ENCODE results near the gene PCGF6. TPM values are rescaled to one million over a fixed set of nuclear protein-coding genes. Genes with fewer than 3 reads are reported as not detected.
A peak's percentile ranks its signal among the peaks of the same experiment; 100 is the strongest.

Gene PCGF6, protein sequence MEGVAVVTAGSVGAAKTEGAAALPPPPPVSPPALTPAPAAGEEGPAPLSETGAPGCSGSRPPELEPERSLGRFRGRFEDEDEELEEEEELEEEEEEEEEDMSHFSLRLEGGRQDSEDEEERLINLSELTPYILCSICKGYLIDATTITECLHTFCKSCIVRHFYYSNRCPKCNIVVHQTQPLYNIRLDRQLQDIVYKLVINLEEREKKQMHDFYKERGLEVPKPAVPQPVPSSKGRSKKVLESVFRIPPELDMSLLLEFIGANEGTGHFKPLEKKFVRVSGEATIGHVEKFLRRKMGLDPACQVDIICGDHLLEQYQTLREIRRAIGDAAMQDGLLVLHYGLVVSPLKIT
- total RNA-seq (10 to 100 TPM in 3 of 7 donors, 1 to 10 TPM in 4; 7.1 to 11.3 (median 9.2) TPM), polyA plus RNA-seq (1 to 10 TPM; 6.0 to 7.2 (median 6.8) TPM)
- long read RNA-seq, donor 1, partial matches to known transcripts, result 0 of 4 reads
- long read RNA-seq, donor 1, other reads (novel, unspliced or antisense), result 0 of 4 reads
- long read RNA-seq, donor 2, partial matches to known transcripts, result 0 of 4 reads
- long read RNA-seq, donor 2, other reads (novel, unspliced or antisense), result 0 of 4 reads

- peak; percentile 91 for DNase-seq
- intact Hi-C loops (cut with DNase I; ENCODE audit: low total_unique reads), result no loop called here
- Histone ChIP-seq H3K4me1 (peaks cover 5 to 34% (median 24%) of the 10 kb centered on the region in 6 donors), H3K4me3 (peak within 1 kb of the TSS; percentile 64 to 94 (median 84)), H3K27ac (peak within 1 kb of the TSS; percentile 55 to 89 (median 84)), H3K27me3 (replicated peaks in 1 of 7) (no peaks in the 10 kb centered on the region), H3K9me3 (no peaks in the 10 kb centered on the region), H3K36me3 (peaks cover 0 to 32% (median 16%) of the 10 kb centered on the region in 6 donors)
- TF ChIP-seq POLR2A (IDR thresholded peaks at IDR 0.05), result no peak
- TF ChIP-seq POLR2AphosphoS5 (IDR thresholded peaks at IDR 0.05), result peak; percentile 60 to 81 (median 76)
- TF ChIP-seq CTCF (IDR thresholded peaks at IDR 0.05 in 8 of 11, conservative IDR thresholded peaks at IDR 0.05 in 3 of 11), result no peak
- WGBS, 5 donors, result 0 to 1% (median 0%) methylated on average over 62 to 82 of the region's 82 CpGs
These were observed at the start of gene PCGF6 for GRCh38 chr10:103350517-103351260. PCGF6 (minus strand) TSS chr10:103351140; CDS start chr10:103351066, 74 bp downstream.

GRCh38 chr10:103397191-103397825 lies 46.4 kb upstream of the PCGF6 start:
- DNase-seq, result no peak
- Histone ChIP-seq H3K27ac (peak overlapping the region in 3 of 8 donors; percentile 84 to 91 (median 87)), H3K27me3 (replicated peaks in 1 of 7) (no peaks in the 10 kb centered on the region), H3K36me3 (peaks cover 2 to 65% (median 36%) of the 10 kb centered on the region in 6 donors), H3K9me3 (no peaks in the 10 kb centered on the region), H3K4me1 (peaks cover 23 to 68% (median 50%) of the 10 kb centered on the region in 6 donors), H3K4me3 (peak overlapping the region in 7 of 8 donors; percentile 77 to 99 (median 93))
- TF ChIP-seq CTCF (IDR thresholded peaks at IDR 0.05 in 8 of 11, conservative IDR thresholded peaks at IDR 0.05 in 3 of 11) (no peak), POLR2AphosphoS5 (IDR thresholded peaks at IDR 0.05) (no peak), POLR2A (IDR thresholded peaks at IDR 0.05) (no peak)
- 72 to 79% (median 74%) methylated on average over 19 of the region's 19 CpGs for WGBS, 5 donors
- intact Hi-C loops (cut with DNase I; ENCODE audit: low total_unique reads), result no loop called here

DNA sequence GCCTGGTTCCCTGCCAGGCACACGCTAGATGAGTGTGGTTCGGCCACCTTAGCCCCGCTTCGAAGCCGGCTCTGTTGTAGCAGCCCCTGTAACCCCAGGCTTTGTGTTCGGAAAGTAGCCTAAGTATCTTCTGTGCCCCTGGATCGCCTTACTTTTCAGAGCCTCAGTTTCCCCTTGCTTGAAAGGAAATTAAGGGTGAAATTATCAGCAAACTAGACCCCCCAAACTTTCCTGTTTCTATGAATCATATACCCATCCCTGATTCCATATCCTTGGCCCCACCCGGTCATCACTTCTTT lies 45.8 kb upstream of the PCGF6 start:
- Histone ChIP-seq H3K27me3 (replicated peaks in 1 of 7) (no peaks in the 10 kb centered on the region), H3K4me1 (peaks cover 23 to 70% (median 50%) of the 10 kb centered on the region in 6 donors), H3K9me3 (no peaks in the 10 kb centered on the region), H3K4me3 (peak overlapping the region; percentile 77 to 99 (median 92)), H3K36me3 (peaks cover 0 to 65% (median 36%) of the 10 kb centered on the region in 6 donors), H3K27ac (peak overlapping the region; percentile 53 to 91 (median 86))
- DNase-seq, result no peak
- intact Hi-C loops (cut with DNase I; ENCODE audit: low total_unique reads), result no loop called here
- TF ChIP-seq CTCF (IDR thresholded peaks at IDR 0.05 in 8 of 11, conservative IDR thresholded peaks at IDR 0.05 in 3 of 11), result no peak
- TF ChIP-seq POLR2A (IDR thresholded peaks at IDR 0.05), result no peak
- TF ChIP-seq POLR2AphosphoS5 (IDR thresholded peaks at IDR 0.05), result no peak
- WGBS, 5 donors, result 1 to 2% (median 1%) methylated on average over 3 to 8 of the region's 8 CpGs
